Liver (tissue), 9 donors: ENCODE results near the gene ID1. TPM values are rescaled to one million over a fixed set of nuclear protein-coding genes. Genes with fewer than 3 reads are reported as not detected.

Experiments
- DNase-seq: peaks from one replicate; pipeline ENCODE4 v3.0.0-alpha.2; 2017; ENCODE audit warnings: low spot score
- H3K27ac ChIP-seq, 2 donors: one replicate each; pipeline ENCODE4 v1.7.0; 2013; ENCODE audit warnings: inconsistent platforms in 2 of 2, low read length in 2 of 2, control low read depth in 1 of 2, low read depth in 1 of 2, mild to moderate bottlenecking in 1 of 2
- H3K27me3 ChIP-seq, 4 donors: one replicate each; pipeline versions ENCODE4 v1.6.1 to v1.7.0; 2013; ENCODE audit warnings: low read length in 3 of 4, inconsistent platforms in 1 of 4, mild to moderate bottlenecking in 1 of 4, moderate library complexity in 1 of 4; ENCODE audit not compliant: control insufficient read depth in 4 of 4, insufficient read depth in 4 of 4
- H3K36me3 ChIP-seq, 4 donors: one replicate each; pipeline versions ENCODE4 v1.6.1 to v1.7.0; 2013; ENCODE audit warnings: low read length in 3 of 4, mild to moderate bottlenecking in 3 of 4, low read depth in 1 of 4, moderate library complexity in 1 of 4; ENCODE audit not compliant: control insufficient read depth in 4 of 4, insufficient read depth in 3 of 4
- H3K4me1 ChIP-seq, 4 donors: one replicate each; pipeline versions ENCODE4 v1.6.1 to v1.7.0; 2013; ENCODE audit warnings: low read length in 3 of 4, mild to moderate bottlenecking in 3 of 4, moderate library complexity in 1 of 4; ENCODE audit not compliant: control insufficient read depth in 4 of 4, insufficient read depth in 4 of 4
- H3K4me3 ChIP-seq, 3 donors: one replicate each; pipeline versions ENCODE4 v1.6.1 to v1.7.0; 2013; ENCODE audit warnings: low read length in 3 of 3, control low read depth in 1 of 3, low read depth in 1 of 3, mild to moderate bottlenecking in 1 of 3
- H3K9ac ChIP-seq, 2 donors: one replicate each; pipeline ENCODE4 v1.7.0; 2013; ENCODE audit warnings: low read length in 2 of 2, mild to moderate bottlenecking in 2 of 2, moderate library complexity in 2 of 2, control low read depth in 1 of 2, low read depth in 1 of 2
- H3K9me3 ChIP-seq, 4 donors: one replicate each; pipeline versions ENCODE4 v1.6.1 to v1.7.0; 2013; ENCODE audit warnings: low read length in 3 of 4; ENCODE audit not compliant: control insufficient read depth in 4 of 4
- EGR1 ChIP-seq, 2 donors: IDR thresholded peaks; 2 replicates each; pipeline ENCODE4 v1.6.1; 2016 to 2018; ENCODE audit warnings: antibody characterized with exemption in 2 of 2, low read depth in 2 of 2
- FOXA1 ChIP-seq: IDR thresholded peaks from 2 replicates; pipeline ENCODE4 v1.6.1; 2016; ENCODE audit warnings: antibody characterized with exemption
- FOXA2 ChIP-seq: IDR thresholded peaks from 2 replicates; pipeline ENCODE4 v1.6.1; 2016; ENCODE audit warnings: antibody characterized with exemption
- GABPA ChIP-seq, 2 donors: IDR thresholded peaks in 1 of 2; conservative IDR thresholded peaks in 1 of 2; 2 replicates each; pipeline ENCODE4 v1.6.1; 2016; ENCODE audit warnings: antibody characterized with exemption in 2 of 2, mild to moderate bottlenecking in 1 of 2, moderate library complexity in 1 of 2
- HNF4A ChIP-seq, 2 donors: conservative IDR thresholded peaks; 2 replicates each; pipeline ENCODE4 v1.6.1; 2016; ENCODE audit warnings: antibody characterized with exemption in 2 of 2, mild to moderate bottlenecking in 2 of 2
- HNF4G ChIP-seq: IDR thresholded peaks from 2 replicates; pipeline ENCODE4 v1.6.1; 2016; ENCODE audit warnings: antibody characterized with exemption
- JUND ChIP-seq, 2 donors: IDR thresholded peaks; 2 replicates each; pipeline ENCODE4 v1.6.1; 2016; ENCODE audit warnings: antibody characterized with exemption in 2 of 2
- NR2F2 ChIP-seq: IDR thresholded peaks from 2 replicates; pipeline ENCODE4 v1.6.1; 2016; ENCODE audit warnings: antibody characterized with exemption
- RAD21 ChIP-seq, 2 donors: IDR thresholded peaks; 2 replicates each; pipeline ENCODE4 v1.6.1; 2016; ENCODE audit warnings: antibody characterized with exemption in 2 of 2, mild to moderate bottlenecking in 2 of 2
- RXRA ChIP-seq, 2 donors: IDR thresholded peaks; 2 replicates each; pipeline ENCODE4 v1.6.1; 2017 to 2018; ENCODE audit warnings: antibody characterized with exemption in 2 of 2, mild to moderate bottlenecking in 1 of 2
- SP1 ChIP-seq: IDR thresholded peaks from 2 replicates; pipeline ENCODE4 v1.6.1; 2018; ENCODE audit warnings: antibody characterized with exemption, mild to moderate bottlenecking
- TAF1 ChIP-seq: conservative IDR thresholded peaks from 2 replicates; pipeline ENCODE4 v1.6.1; 2016; ENCODE audit warnings: antibody characterized with exemption, mild to moderate bottlenecking
- YY1 ChIP-seq: IDR thresholded peaks from 2 replicates; pipeline ENCODE4 v1.6.1; 2016; ENCODE audit warnings: antibody characterized with exemption, mild to moderate bottlenecking
- WGBS: extraction: QIAGEN DNeasy Blood & Tissue Kit; methylation state at CpG from one replicate; pipeline ENCODE4 v1.1.7; 2013; 5-methylcytosine and 5-hydroxymethylcytosine counted together
- polyA plus RNA-seq, 2 donors: library from polyadenylated mRNA; stranded (reverse) in 1 of 2; unstranded in 1 of 2; fragments of 200-250 nt in 1 of 2; fragments of >200 nt in 1 of 2; fragmentation: Nextera tagmentation in 1 of 2; extraction: Ambion mirVana in 1 of 2; gene quantifications; one replicate each; pipeline versions ENCODE4 v1.2.1 to v1.2.3, GENCODE V29; 2013 to 2015
- total RNA-seq, 2 donors: library from RNA; depleted of rRNA; stranded (reverse); fragments of >200 nt; gene quantifications; one replicate each; pipeline ENCODE4 v1.2.3, GENCODE V29; 2014
- TF ChIP-seq, protein P1 (sequence below): IDR thresholded peaks from 2 replicates; pipeline ENCODE4 v1.6.1; 2016; ENCODE audit warnings: antibody characterized with exemption
- TF ChIP-seq, protein P2 (sequence below): fragments of 150-350 bp; IDR thresholded peaks from 2 replicates; pipeline ENCODE4 v1.5.1; 2017; ENCODE audit warnings: improper control_type of control experiment, low read depth, low read length; ENCODE audit not compliant: missing input control
- TF ChIP-seq, protein P3 (sequence below): IDR thresholded peaks from 2 replicates; pipeline ENCODE4 v1.6.1; 2016; ENCODE audit warnings: antibody characterized with exemption, mild to moderate bottlenecking
- TF ChIP-seq, protein P4 (sequence below): IDR thresholded peaks from 2 replicates; pipeline ENCODE4 v1.6.1; 2016; ENCODE audit warnings: antibody characterized with exemption
- TF ChIP-seq, protein P5 (sequence below): IDR thresholded peaks from 2 replicates; pipeline ENCODE4 v1.6.1; 2016; ENCODE audit warnings: antibody characterized with exemption
- donor health status: healthy.
- donor health status: healthy.
- donor health status: healthy.
- donor health status: healthy.
- donor health status: healthy.

Gene ID1
- total and polyA plus RNA-seq, 4 donors: 33.9 to 117 (median 71.2) TPM

DNA sequence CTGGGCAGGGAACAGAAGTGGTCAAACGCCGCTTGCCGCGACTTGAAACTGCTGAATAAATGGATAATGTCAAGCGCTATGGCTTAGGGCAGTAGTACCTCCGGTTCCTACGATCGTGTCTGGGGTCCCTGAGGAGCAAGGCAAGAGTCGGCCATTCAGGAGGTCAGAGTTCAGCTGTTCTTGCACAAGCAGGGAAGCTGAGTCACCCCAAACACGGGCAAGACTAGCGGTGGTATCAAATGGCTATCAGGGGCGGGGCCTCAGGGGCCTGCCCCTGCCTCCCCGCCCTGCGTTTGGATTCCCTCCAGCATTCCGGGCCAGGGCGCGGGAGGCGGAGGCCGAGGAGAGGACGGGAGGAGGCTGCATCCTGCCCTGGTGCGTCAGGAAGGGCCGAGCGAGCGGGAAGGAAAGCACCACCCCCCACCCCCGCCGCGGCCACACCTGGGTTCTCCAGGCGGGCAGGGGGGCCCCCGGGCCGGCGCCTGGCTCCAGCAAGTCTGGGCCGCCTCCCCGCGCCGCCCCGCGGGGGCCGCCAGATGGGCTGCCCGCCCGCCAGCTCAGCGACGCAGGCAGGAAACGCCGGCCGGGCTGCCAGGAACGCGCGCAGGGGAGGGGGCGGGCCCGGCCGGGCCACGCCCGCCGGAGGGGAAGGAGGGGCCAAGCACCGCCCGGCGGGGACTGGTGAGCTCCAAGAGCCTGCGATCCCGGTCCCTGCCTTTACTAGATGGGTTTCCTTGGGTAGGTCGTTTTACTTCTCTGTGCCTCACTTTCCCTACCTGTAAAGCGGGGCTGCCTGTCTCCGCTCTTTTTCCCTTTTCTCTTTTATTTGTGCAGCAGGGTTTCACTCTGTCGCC, 32.2 kb upstream of the ID1 start:
- TF ChIP-seq EGR1 (IDR thresholded peaks at IDR 0.05; ENCODE audit: low read depth in 2 of 2): peak; percentile 43 to 94
- peak; percentile 30 for TF ChIP-seq TAF1
- peak in 1 of 2 donors; percentile 59 for TF ChIP-seq GABPA (IDR thresholded peaks at IDR 0.05 in 1 of 2, conservative IDR thresholded peaks at IDR 0.05 in 1 of 2)
- no peak for TF ChIP-seq FOXA2
- peak; percentile 99 for TF ChIP-seq JUND (IDR thresholded peaks at IDR 0.05)
- TF ChIP-seq, protein P1, sequence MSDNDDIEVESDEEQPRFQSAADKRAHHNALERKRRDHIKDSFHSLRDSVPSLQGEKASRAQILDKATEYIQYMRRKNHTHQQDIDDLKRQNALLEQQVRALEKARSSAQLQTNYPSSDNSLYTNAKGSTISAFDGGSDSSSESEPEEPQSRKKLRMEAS: peak; percentile 83
- peak; percentile 77 to 78 for TF ChIP-seq HNF4A (conservative IDR thresholded peaks at IDR 0.05)
- peak in 1 of 2 donors; percentile 54 for TF ChIP-seq RAD21 (IDR thresholded peaks at IDR 0.05)
- peak; percentile 95 for TF ChIP-seq YY1
- TF ChIP-seq, protein P2, sequence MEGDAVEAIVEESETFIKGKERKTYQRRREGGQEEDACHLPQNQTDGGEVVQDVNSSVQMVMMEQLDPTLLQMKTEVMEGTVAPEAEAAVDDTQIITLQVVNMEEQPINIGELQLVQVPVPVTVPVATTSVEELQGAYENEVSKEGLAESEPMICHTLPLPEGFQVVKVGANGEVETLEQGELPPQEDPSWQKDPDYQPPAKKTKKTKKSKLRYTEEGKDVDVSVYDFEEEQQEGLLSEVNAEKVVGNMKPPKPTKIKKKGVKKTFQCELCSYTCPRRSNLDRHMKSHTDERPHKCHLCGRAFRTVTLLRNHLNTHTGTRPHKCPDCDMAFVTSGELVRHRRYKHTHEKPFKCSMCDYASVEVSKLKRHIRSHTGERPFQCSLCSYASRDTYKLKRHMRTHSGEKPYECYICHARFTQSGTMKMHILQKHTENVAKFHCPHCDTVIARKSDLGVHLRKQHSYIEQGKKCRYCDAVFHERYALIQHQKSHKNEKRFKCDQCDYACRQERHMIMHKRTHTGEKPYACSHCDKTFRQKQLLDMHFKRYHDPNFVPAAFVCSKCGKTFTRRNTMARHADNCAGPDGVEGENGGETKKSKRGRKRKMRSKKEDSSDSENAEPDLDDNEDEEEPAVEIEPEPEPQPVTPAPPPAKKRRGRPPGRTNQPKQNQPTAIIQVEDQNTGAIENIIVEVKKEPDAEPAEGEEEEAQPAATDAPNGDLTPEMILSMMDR: no peak
- peak; percentile 97 for TF ChIP-seq NR2F2
- TF ChIP-seq, protein P3, sequence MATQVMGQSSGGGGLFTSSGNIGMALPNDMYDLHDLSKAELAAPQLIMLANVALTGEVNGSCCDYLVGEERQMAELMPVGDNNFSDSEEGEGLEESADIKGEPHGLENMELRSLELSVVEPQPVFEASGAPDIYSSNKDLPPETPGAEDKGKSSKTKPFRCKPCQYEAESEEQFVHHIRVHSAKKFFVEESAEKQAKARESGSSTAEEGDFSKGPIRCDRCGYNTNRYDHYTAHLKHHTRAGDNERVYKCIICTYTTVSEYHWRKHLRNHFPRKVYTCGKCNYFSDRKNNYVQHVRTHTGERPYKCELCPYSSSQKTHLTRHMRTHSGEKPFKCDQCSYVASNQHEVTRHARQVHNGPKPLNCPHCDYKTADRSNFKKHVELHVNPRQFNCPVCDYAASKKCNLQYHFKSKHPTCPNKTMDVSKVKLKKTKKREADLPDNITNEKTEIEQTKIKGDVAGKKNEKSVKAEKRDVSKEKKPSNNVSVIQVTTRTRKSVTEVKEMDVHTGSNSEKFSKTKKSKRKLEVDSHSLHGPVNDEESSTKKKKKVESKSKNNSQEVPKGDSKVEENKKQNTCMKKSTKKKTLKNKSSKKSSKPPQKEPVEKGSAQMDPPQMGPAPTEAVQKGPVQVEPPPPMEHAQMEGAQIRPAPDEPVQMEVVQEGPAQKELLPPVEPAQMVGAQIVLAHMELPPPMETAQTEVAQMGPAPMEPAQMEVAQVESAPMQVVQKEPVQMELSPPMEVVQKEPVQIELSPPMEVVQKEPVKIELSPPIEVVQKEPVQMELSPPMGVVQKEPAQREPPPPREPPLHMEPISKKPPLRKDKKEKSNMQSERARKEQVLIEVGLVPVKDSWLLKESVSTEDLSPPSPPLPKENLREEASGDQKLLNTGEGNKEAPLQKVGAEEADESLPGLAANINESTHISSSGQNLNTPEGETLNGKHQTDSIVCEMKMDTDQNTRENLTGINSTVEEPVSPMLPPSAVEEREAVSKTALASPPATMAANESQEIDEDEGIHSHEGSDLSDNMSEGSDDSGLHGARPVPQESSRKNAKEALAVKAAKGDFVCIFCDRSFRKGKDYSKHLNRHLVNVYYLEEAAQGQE: peak; percentile 12
- peak; percentile 85 for TF ChIP-seq SP1
- TF ChIP-seq FOXA1: no peak
- TF ChIP-seq, protein P4, sequence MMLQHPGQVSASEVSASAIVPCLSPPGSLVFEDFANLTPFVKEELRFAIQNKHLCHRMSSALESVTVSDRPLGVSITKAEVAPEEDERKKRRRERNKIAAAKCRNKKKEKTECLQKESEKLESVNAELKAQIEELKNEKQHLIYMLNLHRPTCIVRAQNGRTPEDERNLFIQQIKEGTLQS: peak; percentile 93
- TF ChIP-seq RXRA (IDR thresholded peaks at IDR 0.05): peak; percentile 81 to 91
- TF ChIP-seq HNF4G: no peak
- TF ChIP-seq, protein P5, sequence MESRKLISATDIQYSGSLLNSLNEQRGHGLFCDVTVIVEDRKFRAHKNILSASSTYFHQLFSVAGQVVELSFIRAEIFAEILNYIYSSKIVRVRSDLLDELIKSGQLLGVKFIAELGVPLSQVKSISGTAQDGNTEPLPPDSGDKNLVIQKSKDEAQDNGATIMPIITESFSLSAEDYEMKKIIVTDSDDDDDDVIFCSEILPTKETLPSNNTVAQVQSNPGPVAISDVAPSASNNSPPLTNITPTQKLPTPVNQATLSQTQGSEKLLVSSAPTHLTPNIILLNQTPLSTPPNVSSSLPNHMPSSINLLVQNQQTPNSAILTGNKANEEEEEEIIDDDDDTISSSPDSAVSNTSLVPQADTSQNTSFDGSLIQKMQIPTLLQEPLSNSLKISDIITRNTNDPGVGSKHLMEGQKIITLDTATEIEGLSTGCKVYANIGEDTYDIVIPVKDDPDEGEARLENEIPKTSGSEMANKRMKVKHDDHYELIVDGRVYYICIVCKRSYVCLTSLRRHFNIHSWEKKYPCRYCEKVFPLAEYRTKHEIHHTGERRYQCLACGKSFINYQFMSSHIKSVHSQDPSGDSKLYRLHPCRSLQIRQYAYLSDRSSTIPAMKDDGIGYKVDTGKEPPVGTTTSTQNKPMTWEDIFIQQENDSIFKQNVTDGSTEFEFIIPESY: peak; percentile 67
- H3K4me3 ChIP-seq: peak overlapping the region; percentile 64 to 81 (median 66)

More for the DNA sequence above, 32.2 kb upstream of the ID1 start:
- peak; percentile 92 for DNase-seq
- H3K36me3 ChIP-seq: no peaks in the 10 kb centered on the region
- under 1% methylated on average over 63 of the region's 63 CpGs for WGBS
- peak overlapping the region; percentile 17 to 85 for H3K9ac ChIP-seq
- no peaks in the 10 kb centered on the region for H3K9me3 ChIP-seq
- H3K4me1 ChIP-seq: peaks cover 10 to 44% (median 26%) of the 10 kb centered on the region in 4 donors
- H3K27me3 ChIP-seq: no peaks in the 10 kb centered on the region
- H3K27ac ChIP-seq: peak overlapping the region; percentile 78 to 82
